Measurements from ENCODE around the gene LHFPL2. TPM values are rescaled to one million over a fixed set of nuclear protein-coding genes. Genes with fewer than 3 reads are reported as not detected.

LHFPL2 gene
- total and polyA plus RNA-seq, 2 of the 4 experiments (the other 2 are of a cell fraction), result 6.5 to 11.3 TPM

- H3K36me3 ChIP-seq (ENCODE audit: control insufficient read depth, insufficient read depth, low read length), result peaks cover 17% of the 10 kb centered on the region; the same call in 1 of the 2 replicates
- no peaks in the 10 kb centered on the region for H3K9me3 ChIP-seq (ENCODE audit: control insufficient read depth, insufficient read depth, low read length)
- peaks cover 16% of the 10 kb centered on the region; the same call in 1 of the 2 replicates for H4K20me1 ChIP-seq (ENCODE audit: insufficient read depth, low read length)
- H3K27ac ChIP-seq (ENCODE audit: insufficient read depth, low read length), result no peak overlapping the region
- H3K9me1 ChIP-seq (ENCODE audit: insufficient read depth, low read length), result peaks cover 22% of the 10 kb centered on the region
- H2AK5ac ChIP-seq (ENCODE audit: low read depth, low read length), result no peak overlapping the region
- H2AFZ ChIP-seq (replicated peaks; ENCODE audit: low read length, poor library complexity), result no peak overlapping the region
- H4K5ac ChIP-seq (ENCODE audit: low read depth, low read length), result no peak overlapping the region
- H3K4me3 ChIP-seq (ENCODE audit: insufficient read depth, low read depth, low read length), result no peak overlapping the region
- DNase-seq, result no peak
- BruUV-seq (replicated peaks), result no TSS peak
- H3K4ac ChIP-seq (ENCODE audit: low read depth, low read length), result no peak overlapping the region
- H3K4me1 ChIP-seq (ENCODE audit: control insufficient read depth, insufficient read depth, low read length), result peaks cover 21% of the 10 kb centered on the region
- ChIA-PET POLR2A (ENCODE audit: unreplicated experiment) (interaction anchor here (0.6 kb wide), 1 partner anchor 144 kb away, joined by 3 read pairs; no protein-coding TSS in a partner anchor), CTCF (interaction anchor here (0.6 to 2.0 kb wide), 2 partner anchors 14 to 601 kb away, joined by 5 to 6 read pairs; no protein-coding TSS in a partner anchor)
- H2BK15ac ChIP-seq (ENCODE audit: low read depth, low read length), result no peak overlapping the region
- peaks cover 31 to 49% of the 10 kb centered on the region in 2 experiments for H3K79me1 ChIP-seq (ENCODE audit: low read depth in 1 of 2, low read length in 2 of 2)
- no peak overlapping the region for H3K14ac ChIP-seq (replicated peaks; ENCODE audit: low read depth, low read length)
- no peak overlapping the region for H2AK9ac ChIP-seq (replicated peaks; ENCODE audit: low read depth, low read length, poor library complexity)
- ATAC-seq (ENCODE audit: low read depth), result no peak
- TF ChIP-seq RCOR1 (IDR thresholded peaks at IDR 0.05; ENCODE audit: insufficient replicate concordance, low read length) (no peak), MAZ (IDR thresholded peaks at IDR 0.05; ENCODE audit: borderline replicate concordance, low read depth, low read length) (no peak), SMC3 (IDR thresholded peaks at IDR 0.05; ENCODE audit: low read depth, low read length) (no peak), BHLHE40 (IDR thresholded peaks at IDR 0.05; ENCODE audit: low read depth, low read length) (no peak), RFX5 (IDR thresholded peaks at IDR 0.05; ENCODE audit: low read depth, low read length) (no peak), POLR2A (IDR thresholded peaks at IDR 0.05; ENCODE audit: low read depth, low read length) (no peak), RAD21 (IDR thresholded peaks at IDR 0.05; ENCODE audit: low read length) (no peak), FOS (IDR thresholded peaks at IDR 0.05; ENCODE audit: low read depth, low read length) (no peak), CHD1 (IDR thresholded peaks at IDR 0.05; ENCODE audit: low read depth, low read length) (no peak), NFE2L2 (IDR thresholded peaks at IDR 0.05; ENCODE audit: low read depth, low read length) (no peak), MXI1 (IDR thresholded peaks at IDR 0.05; ENCODE audit: borderline replicate concordance, low read depth, low read length) (no peak), CTCF (conservative IDR thresholded peaks at IDR 0.05; ENCODE audit: low read depth, low read length) (no peak), ELK1 (IDR thresholded peaks at IDR 0.05; ENCODE audit: borderline replicate concordance, low read depth, low read length) (no peak), MAFK (IDR thresholded peaks at IDR 0.05; ENCODE audit: low read depth, low read length) (no peak), CEBPB (IDR thresholded peaks at IDR 0.05; ENCODE audit: low read depth, low read length) (no peak)
- TF ChIP-seq, protein P1, sequence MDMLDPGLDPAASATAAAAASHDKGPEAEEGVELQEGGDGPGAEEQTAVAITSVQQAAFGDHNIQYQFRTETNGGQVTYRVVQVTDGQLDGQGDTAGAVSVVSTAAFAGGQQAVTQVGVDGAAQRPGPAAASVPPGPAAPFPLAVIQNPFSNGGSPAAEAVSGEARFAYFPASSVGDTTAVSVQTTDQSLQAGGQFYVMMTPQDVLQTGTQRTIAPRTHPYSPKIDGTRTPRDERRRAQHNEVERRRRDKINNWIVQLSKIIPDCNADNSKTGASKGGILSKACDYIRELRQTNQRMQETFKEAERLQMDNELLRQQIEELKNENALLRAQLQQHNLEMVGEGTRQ (IDR thresholded peaks at IDR 0.05; ENCODE audit: low read depth, low read length), result no peak
- H3K23ac ChIP-seq (ENCODE audit: low read depth, low read length), result no peak overlapping the region
- H3K56ac ChIP-seq (ENCODE audit: extremely low read depth, insufficient read depth, low read length), result no peak overlapping the region
- 50% methylated on average over 2 of the region's 4 CpGs; no CpG with 5 or more reads in 1 of the 2 experiments for WGBS, 2 experiments (ENCODE audit: extremely low coverage in 2 of 2, insufficient read length in 1 of 2)
- no peaks in the 10 kb centered on the region for H3K27me3 ChIP-seq (ENCODE audit: control insufficient read depth, insufficient read depth, low read length)
- no peak overlapping the region for H4K91ac ChIP-seq (ENCODE audit: insufficient read depth, low read depth, low read length)
- dilution Hi-C loops (cut with HindIII; ENCODE audit: low sequenced_read_pairs, unreplicated experiment), result no loop called here
- H4K8ac ChIP-seq (ENCODE audit: low read depth in 2 of 2, low read length in 2 of 2), result no peak overlapping the region
- in situ Hi-C loops (cut with MboI; ENCODE audit: low sequenced_read_pairs), result no loop called here
- H3K18ac ChIP-seq (ENCODE audit: low read depth, low read length), result no peak overlapping the region
- H3K9ac ChIP-seq (ENCODE audit: low read depth, low read length), result no peak overlapping the region
- H2BK20ac ChIP-seq (ENCODE audit: low read depth, low read length), result no peak overlapping the region
- no peak overlapping the region for H2BK5ac ChIP-seq (ENCODE audit: low read depth, low read length, poor library complexity, severe bottlenecking)
- intact Hi-C loops (cut with micrococcal nuclease), result no loop called here
- no peak overlapping the region for H3K4me2 ChIP-seq (ENCODE audit: low read depth, low read length)
- no peak overlapping the region for H2BK120ac ChIP-seq (ENCODE audit: low read depth, low read length)
Observed at GRCh38 chr5:78613756-78614155, 34.8 kb downstream of the LHFPL2 start.

Data from IMR-90 (cell line).